Memory B cell (primary cell): ENCODE data around the gene MIEF2.

ENCODE experiments used
- ATAC-seq: fragments of 150-1000 bp; cut with Tn5 transposase; 2 replicates; pipeline ENCODE4 v1.10.0; 2021; ENCODE audit warnings: low read depth, mild to moderate bottlenecking, moderate library complexity
- DNase-seq, 2 donors: peaks; one replicate each; pipeline ENCODE4 v3.0.0; 2022; ENCODE audit warnings: low spot score in 2 of 2
- H3K27ac Mint-ChIP-seq: one replicate; pipeline ENCODE4 v1.8.0; 2022; ENCODE audit warnings: mild to moderate bottlenecking, moderate library complexity, mixed read lengths
- H3K27me3 Mint-ChIP-seq: one replicate; pipeline ENCODE4 v1.8.0; 2022; ENCODE audit warnings: mixed read lengths
- H3K36me3 Mint-ChIP-seq: one replicate; pipeline ENCODE4 v1.8.0; 2022; ENCODE audit warnings: mild to moderate bottlenecking, mixed read lengths
- H3K4me1 Mint-ChIP-seq: one replicate; pipeline ENCODE4 v1.8.0; 2022; ENCODE audit warnings: mixed read lengths
- H3K4me3 Mint-ChIP-seq: one replicate; pipeline ENCODE4 v1.8.0; 2022; ENCODE audit warnings: mild to moderate bottlenecking, moderate library complexity, mixed read lengths
- H3K9me3 Mint-ChIP-seq: one replicate; pipeline ENCODE4 v1.8.0; 2022; ENCODE audit warnings: mixed read lengths

The MIEF2 gene

DNA sequence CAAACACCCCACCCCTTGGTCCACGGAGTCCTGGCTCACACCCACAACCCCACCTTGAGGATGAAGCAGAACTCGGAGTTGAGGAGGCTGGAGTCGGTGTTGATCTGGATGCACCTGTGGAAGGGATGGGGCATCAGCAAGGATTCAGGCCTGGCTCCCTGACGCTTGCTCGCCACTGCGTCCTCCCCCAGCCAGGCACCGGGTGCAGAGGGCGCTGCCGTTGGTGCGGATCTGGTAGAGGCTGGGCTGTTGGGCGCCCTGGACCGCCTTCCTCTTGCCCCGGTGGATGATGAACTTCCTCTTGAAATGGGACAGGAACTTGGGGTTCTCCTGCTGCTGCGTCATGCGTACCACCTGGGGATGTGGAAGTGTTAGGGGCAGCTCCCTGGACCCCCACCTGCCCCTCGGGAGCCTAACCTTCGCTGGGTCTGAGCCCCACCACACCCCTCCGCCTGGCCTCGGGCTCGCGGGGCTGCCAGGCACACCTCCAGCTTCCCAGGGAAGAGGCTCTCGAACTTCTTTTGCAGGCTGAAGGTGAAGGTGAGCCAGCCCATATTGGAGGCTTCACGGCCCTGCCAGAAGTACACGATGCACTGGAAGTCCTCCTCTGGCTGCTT is 14.2 kb upstream of the MIEF2 start:
- ATAC-seq (no peak), DNase-seq (no peak)
- H3K36me3 Mint-ChIP-seq, result peaks cover 18% of the 10 kb centered on the region
- H3K4me3 Mint-ChIP-seq, result no peak overlapping the region
- H3K27ac Mint-ChIP-seq, result no peak overlapping the region
- no peaks in the 10 kb centered on the region for H3K9me3 Mint-ChIP-seq
- no peaks in the 10 kb centered on the region for H3K27me3 Mint-ChIP-seq
- peaks cover 8% of the 10 kb centered on the region for H3K4me1 Mint-ChIP-seq

- Mint-ChIP-seq H3K9me3 (no peaks in the 10 kb centered on the region), H3K4me1 (peaks cover 8% of the 10 kb centered on the region), H3K4me3 (no peak overlapping the region), H3K36me3 (peaks cover 24% of the 10 kb centered on the region), H3K27ac (no peak overlapping the region), H3K27me3 (no peaks in the 10 kb centered on the region)
- ATAC-seq (peak; percentile 85), DNase-seq (peak in 1 of 2 donors; percentile 57)
Observed at GRCh38 chr17:18246880-18247612, 13.4 kb upstream of the MIEF2 start.

GRCh38 chr17:18247613-18248001 is 12.9 kb upstream of the MIEF2 start:
- DNase-seq (no peak), ATAC-seq (no peak)
- H3K36me3 Mint-ChIP-seq, result peaks cover 24% of the 10 kb centered on the region
- peaks cover 8% of the 10 kb centered on the region for H3K4me1 Mint-ChIP-seq
- no peaks in the 10 kb centered on the region for H3K27me3 Mint-ChIP-seq
- H3K27ac Mint-ChIP-seq, result no peak overlapping the region
- H3K9me3 Mint-ChIP-seq, result no peaks in the 10 kb centered on the region
- no peak overlapping the region for H3K4me3 Mint-ChIP-seq

GRCh38 chr17:18248300-18248731 is 12.1 kb upstream of the MIEF2 start:
- Mint-ChIP-seq H3K4me1 (peaks cover 8% of the 10 kb centered on the region), H3K27me3 (no peaks in the 10 kb centered on the region), H3K4me3 (no peak overlapping the region), H3K9me3 (no peaks in the 10 kb centered on the region), H3K27ac (no peak overlapping the region), H3K36me3 (peaks cover 27% of the 10 kb centered on the region)
- ATAC-seq (peak; percentile 78), DNase-seq (peak; percentile 65 to 68)

- H3K9me3 Mint-ChIP-seq, result no peaks in the 10 kb centered on the region
- no peak for ATAC-seq
- H3K27me3 Mint-ChIP-seq, result no peaks in the 10 kb centered on the region
- H3K36me3 Mint-ChIP-seq, result peaks cover 27% of the 10 kb centered on the region
- DNase-seq, result no peak
- no peak overlapping the region for H3K4me3 Mint-ChIP-seq
- H3K4me1 Mint-ChIP-seq, result peaks cover 8% of the 10 kb centered on the region
- H3K27ac Mint-ChIP-seq, result no peak overlapping the region
Observed at GRCh38 chr17:18248811-18249210, 11.7 kb upstream of the MIEF2 start.

GRCh38 chr17:18250259-18250658 is 10.2 kb upstream of the MIEF2 start:
- Mint-ChIP-seq H3K36me3 (peaks cover 29% of the 10 kb centered on the region), H3K27me3 (no peaks in the 10 kb centered on the region), H3K27ac (no peak overlapping the region), H3K4me3 (peak overlapping the region; percentile 14), H3K4me1 (peaks cover 11% of the 10 kb centered on the region), H3K9me3 (no peaks in the 10 kb centered on the region)
- DNase-seq (no peak), ATAC-seq (no peak)

DNA sequence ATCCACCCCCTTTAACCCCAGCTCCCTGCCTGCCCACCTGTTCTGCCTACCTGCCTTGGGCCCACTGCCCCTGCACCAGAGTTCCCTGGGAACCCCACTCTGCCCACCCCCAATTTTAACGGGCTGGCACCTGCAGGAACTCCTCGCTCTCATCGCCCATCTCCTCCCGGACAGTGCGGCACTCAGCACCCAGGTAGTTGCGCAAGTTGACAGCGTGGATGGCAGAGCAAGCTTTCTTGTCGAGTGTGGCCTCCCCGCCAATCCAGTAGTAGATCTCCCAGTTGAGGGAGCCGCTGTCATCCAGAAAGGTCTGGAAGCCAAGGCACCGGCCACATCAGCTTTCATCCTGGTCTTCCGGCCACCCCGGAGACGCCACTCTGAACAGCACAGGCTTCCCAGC is 9.8 kb upstream of the MIEF2 start:
- Mint-ChIP-seq H3K4me1 (peaks cover 11% of the 10 kb centered on the region), H3K9me3 (no peaks in the 10 kb centered on the region), H3K36me3 (peaks cover 26% of the 10 kb centered on the region), H3K4me3 (no peak overlapping the region), H3K27me3 (no peaks in the 10 kb centered on the region), H3K27ac (no peak overlapping the region)
- ATAC-seq (no peak), DNase-seq (no peak)

DNA sequence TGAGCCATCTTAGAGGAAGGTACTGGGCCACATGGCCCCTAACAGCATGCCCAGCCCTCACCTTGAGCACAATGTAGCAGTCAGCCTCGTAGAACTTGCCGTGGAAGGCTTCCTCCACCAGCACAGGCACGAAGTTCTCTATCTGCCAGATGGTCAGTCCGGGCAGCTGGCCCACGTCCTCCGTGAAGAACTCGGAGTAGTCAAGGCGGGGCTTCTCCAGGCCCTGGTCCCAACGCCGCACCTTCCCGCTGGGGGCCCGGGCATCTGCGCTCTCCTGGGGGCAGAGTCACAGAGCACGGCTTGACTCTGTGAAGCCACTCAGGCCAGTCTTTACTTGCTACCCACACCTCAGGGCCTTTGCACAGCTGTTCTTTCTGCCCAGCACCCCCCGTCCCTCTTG is 9.3 kb upstream of the MIEF2 start:
- H3K36me3 Mint-ChIP-seq, result peaks cover 23% of the 10 kb centered on the region

GRCh38 chr17:18252160-18252559 is 8.3 kb upstream of the MIEF2 start:
- H3K36me3 Mint-ChIP-seq, result peaks cover 22% of the 10 kb centered on the region
- H3K27me3 Mint-ChIP-seq, result no peaks in the 10 kb centered on the region
- DNase-seq (no peak), ATAC-seq (no peak)
- H3K4me1 Mint-ChIP-seq, result peaks cover 9% of the 10 kb centered on the region
- H3K9me3 Mint-ChIP-seq, result no peaks in the 10 kb centered on the region
- no peak overlapping the region for H3K27ac Mint-ChIP-seq
- H3K4me3 Mint-ChIP-seq, result no peak overlapping the region

More for the DNA sequence above, 9.3 kb upstream of the MIEF2 start:
- Mint-ChIP-seq H3K4me1 (peaks cover 11% of the 10 kb centered on the region), H3K27me3 (no peaks in the 10 kb centered on the region), H3K27ac (no peak overlapping the region), H3K4me3 (no peak overlapping the region), H3K9me3 (no peaks in the 10 kb centered on the region)
- DNase-seq (no peak), ATAC-seq (no peak)

DNA sequence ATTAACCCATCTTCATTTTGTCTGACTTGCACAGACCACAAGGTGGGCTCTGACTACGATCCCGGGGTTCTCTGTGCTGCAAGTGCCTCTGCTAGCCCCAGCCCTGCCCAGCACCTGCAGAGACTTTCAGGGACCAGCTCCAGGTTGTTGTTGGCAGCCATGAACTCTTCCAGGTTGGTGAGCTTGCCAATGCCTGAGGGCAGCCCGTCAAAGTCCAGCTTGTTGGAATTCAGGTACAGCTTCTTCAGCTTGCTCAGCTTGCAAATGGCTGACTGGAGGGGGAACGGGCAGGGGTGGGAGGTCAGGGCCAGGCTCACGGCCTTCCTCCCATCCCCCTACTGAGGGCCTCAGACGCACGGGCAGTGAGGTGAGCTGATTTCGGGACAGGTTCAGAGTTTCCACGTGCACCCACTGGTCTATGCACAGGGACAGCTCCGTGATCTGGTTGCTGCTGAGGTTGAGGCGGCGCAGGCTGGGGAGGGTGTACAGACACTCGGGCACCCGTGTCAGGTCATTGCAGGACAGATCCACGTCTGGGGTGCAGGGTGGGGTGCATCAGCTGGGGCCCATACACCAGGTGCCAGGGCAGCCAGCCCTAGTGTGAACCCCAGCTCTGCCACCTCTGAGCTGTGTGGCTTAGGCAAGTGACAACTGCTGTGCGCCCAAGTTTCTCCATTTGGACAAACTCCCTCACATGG is 7.1 kb upstream of the MIEF2 start:
- H3K36me3 Mint-ChIP-seq, result peaks cover 16% of the 10 kb centered on the region
- H3K27ac Mint-ChIP-seq, result no peak overlapping the region
- no peak for DNase-seq
- no peak overlapping the region for H3K4me3 Mint-ChIP-seq
- H3K27me3 Mint-ChIP-seq, result no peaks in the 10 kb centered on the region
- H3K4me1 Mint-ChIP-seq, result peaks cover 5% of the 10 kb centered on the region
- no peak for ATAC-seq
- H3K9me3 Mint-ChIP-seq, result no peaks in the 10 kb centered on the region

DNA sequence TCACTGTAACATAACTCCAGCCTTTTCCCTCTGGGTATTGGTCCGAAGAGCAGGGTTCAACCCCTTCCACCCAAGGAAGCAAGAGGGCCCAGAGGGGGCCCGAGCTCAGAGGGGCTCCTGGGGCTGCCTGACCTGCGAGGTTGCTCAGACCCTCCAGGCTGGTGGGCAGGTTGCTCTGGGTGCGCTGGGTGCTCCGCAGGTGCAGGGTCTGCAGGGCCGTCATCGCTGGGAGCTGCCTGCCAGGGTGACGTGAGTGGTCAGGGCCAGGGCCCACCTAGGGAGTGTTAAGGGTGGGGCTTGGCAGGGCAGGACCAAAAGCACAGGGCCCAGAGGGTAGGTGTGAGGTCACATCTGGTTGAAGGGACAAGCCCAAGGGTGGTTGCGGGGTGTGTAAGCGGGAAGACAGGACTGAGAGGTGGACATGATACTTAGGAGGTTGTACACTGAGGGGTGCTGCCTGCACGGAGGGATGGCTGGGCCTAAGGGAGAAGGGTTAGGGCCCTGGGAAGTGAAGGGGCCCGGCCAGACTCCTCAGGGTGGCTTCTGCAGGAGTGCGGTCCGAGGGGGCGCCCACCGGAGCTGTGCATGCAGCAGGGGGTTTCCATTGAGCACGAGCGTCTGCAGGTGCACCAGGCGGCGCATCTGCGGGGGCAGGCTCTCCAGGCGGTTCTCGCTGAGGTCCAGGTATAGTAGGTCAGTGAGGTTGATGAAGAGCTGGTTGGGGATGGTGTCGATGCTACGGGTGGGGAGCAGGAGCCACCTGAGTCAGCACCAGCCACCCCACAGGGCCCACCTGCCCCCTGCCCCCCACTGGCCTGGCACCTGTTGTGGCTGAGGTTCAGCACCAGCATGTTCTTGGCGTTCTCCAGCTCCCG is 6.3 kb upstream of the MIEF2 start:
- DNase-seq (no peak), ATAC-seq (no peak)
- Mint-ChIP-seq H3K36me3 (peaks cover 16% of the 10 kb centered on the region), H3K4me3 (no peak overlapping the region), H3K9me3 (no peaks in the 10 kb centered on the region), H3K27me3 (no peaks in the 10 kb centered on the region), H3K27ac (no peak overlapping the region), H3K4me1 (peaks cover 5% of the 10 kb centered on the region)

DNA sequence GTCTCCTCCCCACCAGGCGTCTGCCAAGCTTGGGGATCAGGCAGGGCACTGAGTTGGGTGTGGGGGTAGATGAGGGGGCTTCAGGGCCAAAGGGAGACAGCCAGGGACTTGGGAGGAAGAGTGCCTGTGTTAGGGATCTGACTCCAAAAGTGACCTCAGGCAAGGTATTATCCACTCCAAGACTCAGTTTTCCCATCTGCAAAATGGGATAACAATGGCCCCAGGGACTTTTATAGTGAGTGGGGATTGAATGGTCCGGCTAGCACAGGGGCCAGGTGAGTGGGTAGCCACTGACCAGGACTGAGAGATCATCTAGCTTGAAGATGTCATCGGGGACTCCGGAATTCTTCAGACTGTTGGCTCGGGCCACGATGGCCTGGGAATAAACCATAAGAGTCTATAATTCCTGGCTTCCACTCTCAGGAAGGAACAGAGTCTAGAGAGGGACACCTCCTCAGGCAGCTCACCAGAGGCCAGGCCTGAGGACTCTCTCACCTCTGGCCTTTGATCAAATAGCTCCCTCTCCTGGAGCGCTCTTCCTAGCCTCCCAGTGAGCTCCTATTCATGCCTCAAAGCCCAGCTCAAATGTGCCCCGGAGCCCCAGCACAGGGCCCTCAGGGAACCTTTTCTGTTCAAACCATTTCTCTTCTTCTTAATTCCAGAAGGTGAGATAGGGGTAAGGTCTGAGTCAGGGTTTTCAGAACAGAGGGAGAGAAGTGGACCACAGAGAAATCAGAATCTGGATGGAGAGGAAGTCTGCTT is 5.4 kb upstream of the MIEF2 start:
- peaks cover 13% of the 10 kb centered on the region for H3K36me3 Mint-ChIP-seq
- no peak overlapping the region for H3K27ac Mint-ChIP-seq
- H3K9me3 Mint-ChIP-seq, result no peaks in the 10 kb centered on the region
- H3K27me3 Mint-ChIP-seq, result no peaks in the 10 kb centered on the region
- peaks cover 10% of the 10 kb centered on the region for H3K4me1 Mint-ChIP-seq
- DNase-seq (no peak), ATAC-seq (no peak)
- H3K4me3 Mint-ChIP-seq, result no peak overlapping the region

DNA sequence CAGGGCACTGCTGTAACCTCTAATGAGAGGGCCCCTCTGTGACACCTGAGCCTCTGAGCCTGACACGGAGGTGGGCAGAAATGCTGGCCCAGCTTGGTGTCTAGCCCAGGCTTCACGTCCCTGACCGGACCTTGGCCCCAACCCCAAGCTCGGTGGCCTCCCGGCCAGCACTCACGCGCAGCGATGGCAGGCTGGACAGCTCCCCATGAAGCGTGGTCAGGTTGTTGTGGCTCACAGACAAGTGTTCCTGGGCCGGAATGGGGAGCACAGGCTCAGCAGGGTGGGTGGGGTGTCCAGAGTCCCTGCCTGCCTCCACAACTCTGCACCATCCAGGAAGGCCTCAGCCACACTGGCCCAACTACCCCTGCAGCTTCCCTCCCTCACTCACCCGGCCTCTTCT is 4.1 kb upstream of the MIEF2 start:
- Mint-ChIP-seq H3K27ac (no peak overlapping the region), H3K27me3 (no peaks in the 10 kb centered on the region), H3K4me3 (no peak overlapping the region)

More for the DNA sequence above, 4.1 kb upstream of the MIEF2 start:
- peaks cover 12% of the 10 kb centered on the region for H3K4me1 Mint-ChIP-seq
- H3K9me3 Mint-ChIP-seq, result no peaks in the 10 kb centered on the region
- ATAC-seq, result no peak
- H3K36me3 Mint-ChIP-seq, result peaks cover 11% of the 10 kb centered on the region
- no peak for DNase-seq
